Measurements from ENCODE around the gene POLN. TPM values are rescaled to one million over a fixed set of nuclear protein-coding genes. Genes with fewer than 3 reads are reported as not detected.
A peak's percentile ranks its signal among the peaks of the same experiment; 100 is the strongest.

The POLN gene
- total RNA-seq, 4 donors from 2014 or later, result 0.70 to 6.6 (median 3.2) TPM

- Histone ChIP-seq H3K9me3 (no peaks in the 10 kb centered on the region), H3K27ac (no peak overlapping the region), H3K27me3 (no peaks in the 10 kb centered on the region), H3K4me1 (no peaks in the 10 kb centered on the region), H3K36me3 (no peaks in the 10 kb centered on the region), H3K4me3 (no peak overlapping the region)
- peak in 1 of 3 donors; percentile 15 for DNase-seq
- TF ChIP-seq POLR2A (IDR thresholded peaks at IDR 0.05), result no peak
- no peak for TF ChIP-seq CTCF (IDR thresholded peaks at IDR 0.05)
These were observed 192.1 kb downstream of the POLN start for GRCh38 chr4:2049811-2050210.

GRCh38 chr4:2049381-2049780, 192.5 kb downstream of the POLN start:
- peak in 1 of 3 donors; percentile 18 for DNase-seq
- Histone ChIP-seq H3K4me3 (no peak overlapping the region), H3K4me1 (no peaks in the 10 kb centered on the region), H3K36me3 (no peaks in the 10 kb centered on the region), H3K27me3 (no peaks in the 10 kb centered on the region), H3K9me3 (no peaks in the 10 kb centered on the region), H3K27ac (no peak overlapping the region)
- no peak for TF ChIP-seq CTCF (IDR thresholded peaks at IDR 0.05)
- TF ChIP-seq POLR2A (IDR thresholded peaks at IDR 0.05), result no peak

GRCh38 chr4:2048831-2049230, 193.1 kb downstream of the POLN start:
- H3K27me3 ChIP-seq, result no peaks in the 10 kb centered on the region
- no peaks in the 10 kb centered on the region for H3K4me1 ChIP-seq
- H3K27ac ChIP-seq, result no peak overlapping the region
- no peaks in the 10 kb centered on the region for H3K9me3 ChIP-seq
- peak in 1 of 3 donors; percentile 29 for DNase-seq
- TF ChIP-seq POLR2A (IDR thresholded peaks at IDR 0.05), result no peak
- no peak for TF ChIP-seq CTCF (IDR thresholded peaks at IDR 0.05)
- H3K4me3 ChIP-seq, result no peak overlapping the region
- H3K36me3 ChIP-seq, result no peaks in the 10 kb centered on the region

GRCh38 chr4:2047781-2048581, 193.9 kb downstream of the POLN start:
- H3K4me1 ChIP-seq, result peaks cover 0 to under 1% (median under 1%) of the 10 kb centered on the region in 4 donors
- H3K36me3 ChIP-seq, result no peaks in the 10 kb centered on the region
- no peak overlapping the region for H3K27ac ChIP-seq
- TF ChIP-seq POLR2A (IDR thresholded peaks at IDR 0.05), result no peak
- no peak overlapping the region for H3K4me3 ChIP-seq
- peak in 2 of 3 donors; percentile 36 to 43 for DNase-seq
- H3K9me3 ChIP-seq, result no peaks in the 10 kb centered on the region
- H3K27me3 ChIP-seq, result no peaks in the 10 kb centered on the region

GRCh38 chr4:2047031-2047660, 194.8 kb downstream of the POLN start:
- Histone ChIP-seq H3K9me3 (no peaks in the 10 kb centered on the region), H3K27ac (no peak overlapping the region), H3K27me3 (no peaks in the 10 kb centered on the region), H3K36me3 (no peaks in the 10 kb centered on the region), H3K4me3 (no peak overlapping the region), H3K4me1 (peaks cover 0 to 9% (median 6%) of the 10 kb centered on the region in 4 donors)
- TF ChIP-seq CTCF (IDR thresholded peaks at IDR 0.05) (no peak), POLR2A (IDR thresholded peaks at IDR 0.05) (no peak)
- peak in 1 of 3 donors; percentile 39 for DNase-seq
